AG04450 (cell line): ENCODE measurements around the gene DYNC1LI2. TPM values are rescaled to one million over a fixed set of nuclear protein-coding genes. Genes with fewer than 3 reads are reported as not detected.
A peak's percentile ranks its signal among the peaks of the same experiment; 100 is the strongest.

Experiments used
- CTCF ChIA-PET: fragments of 300-600, 350-600 bp; formaldehyde crosslinking; extraction: SDS; loops from one replicate; lab custom pipeline; 2022; ENCODE audit warnings: antibody characterized with exemption, inconsistent platforms; lab: Charles Lee
- POLR2A ChIA-PET: fragments of 350-600 bp; formaldehyde crosslinking; extraction: SDS; loops from one replicate; lab custom pipeline; 2021; ENCODE audit warnings: antibody characterized with exemption, inconsistent platforms; lab: Yijun Ruan, JAX
- DNase-seq: peaks from one replicate; pipeline ENCODE4 v3.0.0-alpha.2; 2011; ENCODE audit warnings: low read depth, low spot score
- H3K27ac ChIP-seq: one replicate; pipeline ENCODE4 v1.5.1; 2012; ENCODE audit warnings: low read depth, low read length, control low read depth
- H3K27me3 ChIP-seq: one replicate; pipeline ENCODE4 v1.6.0; 2012; ENCODE audit warnings: low read length; ENCODE audit not compliant: control insufficient read depth, insufficient read depth
- H3K4me3 ChIP-seq: 2 replicates; pipeline ENCODE4 v1.5.1; 2011; ENCODE audit warnings: mild to moderate bottlenecking, low read depth, low read length, control low read depth
- H3K9me3 ChIP-seq: 2 replicates; pipeline ENCODE4 v1.5.1; 2012; ENCODE audit warnings: low read length; ENCODE audit not compliant: control insufficient read depth, insufficient read depth
- polyA plus RNA-seq: library from polyadenylated mRNA; depleted of rRNA; stranded (reverse); fragments of >200 nt; gene quantifications from 2 replicates; pipeline ENCODE4 v1.2.3, GENCODE V29; 2011
- TF ChIP-seq, protein P1 (sequence below): IDR thresholded peaks from 2 replicates; pipeline ENCODE4 v1.5.1; 2011; ENCODE audit warnings: low read depth, low read length, control low read depth, inconsistent platforms

DYNC1LI2 gene
- polyA plus RNA-seq, 1 experiment = 88.5 TPM

DNA sequence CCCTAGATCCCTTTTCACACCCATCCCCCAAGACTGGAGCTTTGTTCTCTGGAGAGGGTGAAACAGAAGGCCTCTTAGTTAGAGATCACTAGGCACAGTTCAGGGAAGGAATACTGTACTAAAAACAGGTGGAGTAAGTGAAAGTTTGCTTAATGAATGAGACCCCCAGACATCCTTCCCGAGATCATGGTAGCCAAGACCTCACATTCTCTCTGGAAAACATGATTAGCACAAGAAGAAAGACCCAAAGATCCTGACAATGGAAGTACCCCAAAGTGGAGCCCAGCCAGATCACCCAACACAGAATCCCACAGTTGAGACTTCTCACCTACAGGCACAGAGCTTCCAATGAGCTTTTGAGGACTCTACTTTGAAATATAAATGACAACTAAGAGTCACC, 51.5 kb downstream of the DYNC1LI2 start:
- DNase-seq = no peak
- no peak overlapping the region for H3K4me3 ChIP-seq
- H3K9me3 ChIP-seq = no peaks in the 10 kb centered on the region; the same call in 1 of the 2 replicates
- CTCF ChIA-PET = interaction anchor here (0.7 to 1.6 kb wide), 4 partner anchors 17 to 167 kb away, joined by 3 to 10 read pairs (median 3); no protein-coding TSS in a partner anchor
- no peak overlapping the region for H3K27ac ChIP-seq
- peaks cover 5% of the 10 kb centered on the region for H3K27me3 ChIP-seq
- POLR2A ChIA-PET = no interaction called here
- TF ChIP-seq, protein P1, sequence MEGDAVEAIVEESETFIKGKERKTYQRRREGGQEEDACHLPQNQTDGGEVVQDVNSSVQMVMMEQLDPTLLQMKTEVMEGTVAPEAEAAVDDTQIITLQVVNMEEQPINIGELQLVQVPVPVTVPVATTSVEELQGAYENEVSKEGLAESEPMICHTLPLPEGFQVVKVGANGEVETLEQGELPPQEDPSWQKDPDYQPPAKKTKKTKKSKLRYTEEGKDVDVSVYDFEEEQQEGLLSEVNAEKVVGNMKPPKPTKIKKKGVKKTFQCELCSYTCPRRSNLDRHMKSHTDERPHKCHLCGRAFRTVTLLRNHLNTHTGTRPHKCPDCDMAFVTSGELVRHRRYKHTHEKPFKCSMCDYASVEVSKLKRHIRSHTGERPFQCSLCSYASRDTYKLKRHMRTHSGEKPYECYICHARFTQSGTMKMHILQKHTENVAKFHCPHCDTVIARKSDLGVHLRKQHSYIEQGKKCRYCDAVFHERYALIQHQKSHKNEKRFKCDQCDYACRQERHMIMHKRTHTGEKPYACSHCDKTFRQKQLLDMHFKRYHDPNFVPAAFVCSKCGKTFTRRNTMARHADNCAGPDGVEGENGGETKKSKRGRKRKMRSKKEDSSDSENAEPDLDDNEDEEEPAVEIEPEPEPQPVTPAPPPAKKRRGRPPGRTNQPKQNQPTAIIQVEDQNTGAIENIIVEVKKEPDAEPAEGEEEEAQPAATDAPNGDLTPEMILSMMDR = no peak

DNA sequence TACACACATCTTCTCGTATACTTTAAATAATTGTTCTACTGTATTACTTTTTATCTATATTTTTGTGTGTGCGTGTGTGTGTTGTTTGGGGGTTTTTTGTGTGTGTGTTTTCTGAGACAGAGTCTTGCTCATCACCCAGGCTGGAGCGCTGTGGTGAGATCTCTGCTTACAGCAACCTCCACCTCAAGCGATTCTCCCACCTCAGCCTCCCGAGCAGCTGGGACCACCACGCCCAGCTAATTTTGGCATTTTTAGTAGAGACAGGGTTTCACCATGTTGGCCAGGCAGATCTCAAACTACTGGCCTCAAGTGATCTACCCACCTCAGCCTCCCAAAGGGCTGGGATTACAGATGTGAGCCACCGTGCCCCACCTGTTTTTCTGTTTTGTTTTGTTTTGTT, 53.4 kb downstream of the DYNC1LI2 start:
- Histone ChIP-seq H3K27ac (no peak overlapping the region), H3K4me3 (no peak overlapping the region), H3K9me3 (no peaks in the 10 kb centered on the region; the same call in 1 of the 2 replicates), H3K27me3 (peaks cover 5% of the 10 kb centered on the region)
- TF ChIP-seq, protein P1 = no peak
- no peak for DNase-seq
- ChIA-PET POLR2A (no interaction called here), CTCF (interaction anchor here (1.1 to 1.8 kb wide), 7 partner anchors 11 to 133 kb away, joined by 3 to 9 read pairs (median 4); partner anchors contain the start of gene NAE1)

DNA sequence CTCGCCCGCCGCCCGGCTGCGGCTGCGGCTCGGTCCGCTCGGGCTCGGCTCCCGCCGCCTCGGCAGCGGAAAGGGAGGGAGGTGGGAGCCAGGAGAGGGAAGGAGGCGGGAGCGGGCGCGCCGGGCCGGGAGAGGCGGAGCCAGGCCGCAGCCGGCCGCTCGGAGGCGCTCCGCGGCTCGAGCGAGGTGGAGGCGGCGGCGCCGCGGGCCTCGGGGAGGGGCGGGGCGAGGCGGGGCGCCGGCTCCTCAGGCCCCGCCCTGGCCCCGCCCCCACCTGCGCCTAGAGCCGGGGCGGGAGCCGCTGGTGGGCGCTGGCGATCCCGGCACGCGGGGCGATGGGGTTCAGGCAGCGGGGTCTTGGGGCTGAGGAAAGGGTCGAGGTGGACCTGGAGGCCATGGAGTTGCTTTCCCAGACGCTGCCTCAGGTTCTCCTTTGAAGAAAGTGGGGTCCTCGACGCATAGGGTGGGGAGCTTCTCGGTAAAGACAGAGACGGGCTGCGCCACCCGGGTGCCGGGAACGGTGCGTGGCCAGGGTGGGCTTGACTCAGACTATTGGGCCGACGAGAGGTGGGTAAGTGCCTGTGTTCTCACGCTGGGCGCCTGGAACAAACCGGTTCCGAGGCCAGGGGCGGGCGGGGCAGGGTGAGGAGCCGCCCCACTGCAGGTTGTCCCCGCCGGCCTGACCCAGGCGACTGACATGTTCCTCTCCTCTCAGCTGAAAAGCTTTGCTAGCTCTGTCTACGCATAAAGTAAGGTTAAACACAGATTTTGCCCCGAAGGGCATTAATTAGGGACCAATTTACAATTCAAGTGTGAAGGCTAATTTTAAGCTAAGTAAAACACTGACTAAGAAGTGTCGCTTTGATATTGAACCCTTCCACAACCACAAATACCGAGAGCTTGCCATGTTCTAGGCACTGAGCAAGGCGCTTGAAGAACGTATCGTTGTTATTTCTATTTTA, 54.5 kb downstream of the DYNC1LI2 start, which contains the start of gene CMTM4:
TSS of gene CMTM4 (minus strand) at position 75 of the 962 bp plus-strand sequence. CDS start 218 bp downstream, outside the sequence.
- peaks cover 5% of the 10 kb centered on the region for H3K27me3 ChIP-seq
- TF ChIP-seq, protein P1 = no peak; the same call in 1 of the 2 replicates
- CTCF ChIA-PET = interaction anchor here (0.7 to 1.8 kb wide), 10 partner anchors 12 to 176 kb away, joined by 3 to 9 read pairs (median 4); partner anchors contain the start of gene NAE1
- no peak within 1 kb of the TSS for H3K27ac ChIP-seq
- POLR2A ChIA-PET = interaction anchor here (0.8 kb wide), 1 partner anchor 16 kb away, joined by 3 read pairs; no protein-coding TSS in a partner anchor
- no peaks in the 10 kb centered on the region; the same call in 1 of the 2 replicates for H3K9me3 ChIP-seq
- peak; percentile 26 for DNase-seq
- H3K4me3 ChIP-seq = peak within 1 kb of the TSS; percentile 70

DNA sequence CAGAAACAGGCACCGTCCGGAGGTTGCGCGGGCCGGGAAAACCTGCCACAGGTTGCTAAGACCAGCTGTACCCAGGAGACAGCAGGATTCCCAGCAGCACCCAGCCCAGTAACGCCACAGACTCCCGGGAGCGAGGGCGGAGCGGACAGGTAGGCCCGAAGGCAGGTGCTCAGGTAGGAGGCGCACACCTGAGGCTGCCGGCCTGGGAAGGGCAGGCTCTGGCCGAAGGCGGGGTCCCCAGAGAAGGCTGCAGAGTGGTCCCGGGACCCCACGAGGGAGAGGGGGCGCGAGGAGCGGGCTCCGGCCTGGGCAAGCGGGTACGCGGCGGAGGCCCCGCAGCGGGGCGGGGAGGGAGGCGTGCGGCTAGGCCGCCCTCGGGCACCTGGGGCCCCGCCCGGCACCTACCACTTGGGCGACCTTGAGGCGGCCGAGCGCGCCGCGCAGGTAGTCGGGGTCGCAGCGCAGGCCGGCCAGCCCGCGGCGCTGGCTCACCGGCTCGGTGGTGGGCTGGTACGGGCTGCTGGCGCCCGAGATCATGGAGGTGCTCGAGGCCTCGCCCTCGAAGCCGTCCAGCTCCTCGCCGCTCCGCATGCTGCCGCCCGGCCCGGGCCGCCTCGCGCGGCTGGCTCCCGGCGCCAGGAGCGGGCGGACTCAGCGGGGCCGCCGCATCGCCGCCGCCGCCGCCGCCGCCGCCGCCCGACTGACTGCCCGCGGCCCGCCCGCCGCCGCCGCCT, 55.3 kb downstream of the DYNC1LI2 start:
- no peak overlapping the region for H3K27ac ChIP-seq
- peaks cover 5% of the 10 kb centered on the region for H3K27me3 ChIP-seq
- H3K9me3 ChIP-seq = no peaks in the 10 kb centered on the region; the same call in 1 of the 2 replicates
- TF ChIP-seq, protein P1 = no peak
- H3K4me3 ChIP-seq = peak overlapping the region; percentile 70
- DNase-seq = no peak
- POLR2A ChIA-PET = interaction anchor here (1.1 kb wide), 1 partner anchor 31 kb away, joined by 10 read pairs; no protein-coding TSS in a partner anchor
- CTCF ChIA-PET = interaction anchor here (1.0 to 1.5 kb wide), 3 partner anchors 32 to 88 kb away, joined by 3 to 5 read pairs (median 4); no protein-coding TSS in a partner anchor
